Hepatocyte (in vitro differentiated cells): ENCODE results near the gene GNG7. TPM values are rescaled to one million over a fixed set of nuclear protein-coding genes. Genes with fewer than 3 reads are reported as not detected.

Experiments used
- DNase-seq: peaks from one replicate; pipeline ENCODE4 v3.0.0-alpha.2; 2016; ENCODE audit warnings: low spot score
- H2AFZ ChIP-seq: fragments of 200-600 bp; sonication (generic); 2 replicates; pipeline ENCODE4 v1.6.0; 2016; ENCODE audit warnings: antibody characterized with exemption, mild to moderate bottlenecking
- H3K27ac ChIP-seq: fragments of 200-600 bp; sonication (generic); 2 replicates; pipeline ENCODE4 v1.5.1; 2016; ENCODE audit warnings: mild to moderate bottlenecking
- H3K27me3 ChIP-seq: fragments of 200-600 bp; sonication (generic); 2 replicates; pipeline ENCODE4 v1.6.1; 2016
- H3K36me3 ChIP-seq: fragments of 200-600 bp; sonication (generic); replicated peaks from 2 replicates; pipeline ENCODE4 v1.5.1; 2016; ENCODE audit warnings: low read depth; ENCODE audit not compliant: insufficient read depth
- H3K4me1 ChIP-seq: fragments of 200-600 bp; sonication (generic); 2 replicates; pipeline ENCODE4 v1.5.1; 2016; ENCODE audit warnings: mild to moderate bottlenecking, moderate library complexity; ENCODE audit not compliant: insufficient read depth
- H3K4me2 ChIP-seq: fragments of 200-600 bp; sonication (generic); 2 replicates; pipeline ENCODE4 v1.6.0; 2016
- H3K4me3 ChIP-seq: fragments of 200-600 bp; sonication (generic); 2 replicates; pipeline ENCODE4 v1.5.1; 2016; ENCODE audit warnings: mild to moderate bottlenecking
- H3K79me2 ChIP-seq: fragments of 200-600 bp; sonication (generic); 2 replicates; pipeline ENCODE4 v1.6.0; 2017; ENCODE audit warnings: mild to moderate bottlenecking
- H3K9me2 ChIP-seq: fragments of 200-600 bp; sonication (generic); replicated peaks from 2 replicates; pipeline ENCODE4 v1.6.0; 2017; ENCODE audit warnings: mild to moderate bottlenecking; ENCODE audit not compliant: insufficient read depth
- H3K9me3 ChIP-seq: fragments of 200-600 bp; sonication (generic); 2 replicates; pipeline ENCODE4 v1.5.1; 2016; ENCODE audit warnings: low read depth, mild to moderate bottlenecking
- H4K20me1 ChIP-seq: fragments of 200-600 bp; sonication (generic); 2 replicates; pipeline ENCODE4 v1.6.0; 2016; ENCODE audit warnings: mild to moderate bottlenecking; ENCODE audit not compliant: insufficient read depth, poor library complexity, severe bottlenecking
- CTCF ChIP-seq: fragments of 200-600 bp; sonication (generic); IDR thresholded peaks from 2 replicates; pipeline ENCODE4 v1.5.1; 2016; ENCODE audit warnings: antibody characterized with exemption, mild to moderate bottlenecking; ENCODE audit not compliant: poor library complexity
- EZH2 ChIP-seq: fragments of 200-600 bp; sonication (generic); IDR thresholded peaks from 2 replicates; pipeline ENCODE4 v1.6.1; 2016; ENCODE audit warnings: antibody characterized with exemption, mild to moderate bottlenecking, borderline replicate concordance
- EZH2phosphoT487 ChIP-seq: fragments of 200-600 bp; sonication (generic); IDR thresholded peaks from one replicate; pipeline ENCODE4 v1.6.1; 2018; ENCODE audit warnings: antibody characterized with exemption, mild to moderate bottlenecking, low read depth, moderate library complexity; ENCODE audit not compliant: unreplicated experiment, severe bottlenecking
- WGBS: methylation state at CpG from one replicate; pipeline ENCODE4 v1.1.6; 2016; ENCODE audit warnings: low lambda C conversion rate; ENCODE audit errors: missing lambda C conversion rate; 5-methylcytosine and 5-hydroxymethylcytosine counted together
- polyA plus RNA-seq: library from polyadenylated mRNA; unstranded; fragments of >200 nt; fragmentation: Nextera tagmentation; extraction: Ambion mirVana; gene quantifications from 2 replicates; pipeline ENCODE4 v1.2.1, GENCODE V29; 2016
- total RNA-seq: library from RNA; depleted of rRNA; stranded (reverse); fragments of >200 nt; gene quantifications from 2 replicates; pipeline ENCODE4 v1.2.3, GENCODE V29; 2014

Gene GNG7
- total and polyA plus RNA-seq, 2 experiments from 2014 or later = 1.2 to 1.9 TPM

GRCh38 chr19:2723345-2723715, 20.8 kb upstream of the GNG7 start:
- no peak overlapping the region for H2AFZ ChIP-seq
- no peaks in the 10 kb centered on the region for H3K9me2 ChIP-seq
- H3K36me3 ChIP-seq = no peaks in the 10 kb centered on the region
- H3K4me3 ChIP-seq = no peak overlapping the region
- H3K4me2 ChIP-seq = no peak overlapping the region
- 88% methylated on average over 13 of the region's 13 CpGs for WGBS
- H3K27ac ChIP-seq = no peak overlapping the region
- peaks cover 5% of the 10 kb centered on the region for H3K4me1 ChIP-seq
- H3K79me2 ChIP-seq = no peaks in the 10 kb centered on the region
- H3K9me3 ChIP-seq = no peaks in the 10 kb centered on the region
- H3K27me3 ChIP-seq = peaks cover 43% of the 10 kb centered on the region
- H4K20me1 ChIP-seq = no peaks in the 10 kb centered on the region
- DNase-seq = no peak
- TF ChIP-seq CTCF (no peak), EZH2 (no peak), EZH2phosphoT487 (no peak)

GRCh38 chr19:2722541-2723344, 20.2 kb upstream of the GNG7 start:
- Histone ChIP-seq H3K4me1 (peaks cover 5% of the 10 kb centered on the region), H3K79me2 (no peaks in the 10 kb centered on the region), H3K36me3 (no peaks in the 10 kb centered on the region), H3K27ac (no peak overlapping the region), H3K9me3 (no peaks in the 10 kb centered on the region), H3K4me2 (no peak overlapping the region), H2AFZ (no peak overlapping the region), H3K27me3 (peaks cover 40% of the 10 kb centered on the region), H4K20me1 (no peaks in the 10 kb centered on the region), H3K9me2 (no peaks in the 10 kb centered on the region), H3K4me3 (no peak overlapping the region)
- DNase-seq = peak; percentile 64
- TF ChIP-seq EZH2 (no peak), CTCF (no peak), EZH2phosphoT487 (no peak)
- WGBS = 76% methylated on average over 28 of the region's 28 CpGs

- H3K27ac ChIP-seq = no peak overlapping the region
- H4K20me1 ChIP-seq = no peaks in the 10 kb centered on the region
- peak; percentile 35 for TF ChIP-seq EZH2
- no peak for TF ChIP-seq CTCF
- no peaks in the 10 kb centered on the region for H3K36me3 ChIP-seq
- peak overlapping the region; percentile 86 for H3K4me2 ChIP-seq
- H3K9me3 ChIP-seq = no peaks in the 10 kb centered on the region
- peaks cover 31% of the 10 kb centered on the region for H3K27me3 ChIP-seq
- H3K9me2 ChIP-seq = no peaks in the 10 kb centered on the region
- peak overlapping the region; percentile 52 for H2AFZ ChIP-seq
- no peak for DNase-seq
- peaks cover 5% of the 10 kb centered on the region for H3K4me1 ChIP-seq
- no peaks in the 10 kb centered on the region for H3K79me2 ChIP-seq
- WGBS = 38% methylated on average over 26 of the region's 39 CpGs
- H3K4me3 ChIP-seq = no peak overlapping the region
Observed at GRCh38 chr19:2721570-2722540, 19.4 kb upstream of the GNG7 start.
